Mesenteric fat pad (tissue), 1 donor: ENCODE measurements around the gene NCS1. TPM values are rescaled to one million over a fixed set of nuclear protein-coding genes. Genes with fewer than 3 reads are reported as not detected.

Experiments
- DNase-seq: peaks from one replicate; pipeline ENCODE4 v3.0.0-alpha.2; 2020; ENCODE audit warnings: low spot score
- long read RNA-seq: library from polyadenylated mRNA; unstranded; transcript quantifications from one replicate; pipeline ENCODE4 v2.0.0, GENCODE V29; 2020
- total RNA-seq: library from RNA; stranded (reverse); fragmentation: NEBNext Ultra II Directional; extraction: Animal tissue kit (Norgen Biotek cat#: 25700); gene quantifications from one replicate; pipeline ENCODE4 v1.2.1, GENCODE V29; 2021
- donor health status: DM: yes; HTN: yes; CAD: no.

Gene NCS1
- 11.9 TPM for total RNA-seq
- long read RNA-seq, full-length matches to known transcripts: 1 of 9 reads
- long read RNA-seq, partial matches to known transcripts: 2 of 9 reads
- long read RNA-seq, other reads (novel, unspliced or antisense): 6 of 9 reads

- no peak for DNase-seq
Observed at GRCh38 chr9:130172161-130172857, at the start of gene NCS1. Gene NCS1 (plus strand): TSS chr9:130172404. CDS start chr9:130172664, 260 bp downstream.

GRCh38 chr9:130122456-130122855 is 49.7 kb upstream of the NCS1 start:
- no peak for DNase-seq

- no peak for DNase-seq
Observed at GRCh38 chr9:130124085-130124860, 47.9 kb upstream of the NCS1 start.

GRCh38 chr9:130126721-130127433 is 45.3 kb upstream of the NCS1 start:
- no peak for DNase-seq

- no peak for DNase-seq
Observed at GRCh38 chr9:130128251-130128650, 44.0 kb upstream of the NCS1 start.

GRCh38 chr9:130128733-130129431 is 43.3 kb upstream of the NCS1 start:
- no peak for DNase-seq

- DNase-seq: no peak
Observed at GRCh38 chr9:130129432-130130061, 42.7 kb upstream of the NCS1 start.

GRCh38 chr9:130132746-130133145 is 39.5 kb upstream of the NCS1 start:
- DNase-seq: no peak

- no peak for DNase-seq
Observed at GRCh38 chr9:130137081-130137640, 35.0 kb upstream of the NCS1 start.

GRCh38 chr9:130137641-130138081 is 34.5 kb upstream of the NCS1 start:
- DNase-seq: no peak

GRCh38 chr9:130138171-130138653 is 34.0 kb upstream of the NCS1 start:
- DNase-seq: no peak

GRCh38 chr9:130138791-130139190 is 33.4 kb upstream of the NCS1 start:
- DNase-seq: no peak

- DNase-seq: no peak
Observed at GRCh38 chr9:130139251-130139650, 33.0 kb upstream of the NCS1 start.

GRCh38 chr9:130140706-130141105 is 31.5 kb upstream of the NCS1 start:
- no peak for DNase-seq

GRCh38 chr9:130142056-130142455 is 30.1 kb upstream of the NCS1 start:
- no peak for DNase-seq

GRCh38 chr9:130142641-130143040 is 29.6 kb upstream of the NCS1 start:
- no peak for DNase-seq

- no peak for DNase-seq
Observed at GRCh38 chr9:130143279-130143893, 28.8 kb upstream of the NCS1 start.

GRCh38 chr9:130143958-130144366 is 28.2 kb upstream of the NCS1 start:
- DNase-seq: no peak

- DNase-seq: no peak
Observed at GRCh38 chr9:130144703-130145102, 27.5 kb upstream of the NCS1 start.

GRCh38 chr9:130145658-130146057 is 26.5 kb upstream of the NCS1 start:
- no peak for DNase-seq
